Astrocyte of the cerebellum (primary cell): ENCODE results near the gene MBD2.
A peak's percentile ranks its signal among the peaks of the same experiment; 100 is the strongest.

Experiments
- DNase-seq: peaks from one replicate; pipeline ENCODE4 v3.0.0-alpha.2; 2011; ENCODE audit warnings: low read depth
- H3K4me3 ChIP-seq: 2 replicates; pipeline ENCODE4 v1.5.1; 2011; ENCODE audit warnings: mild to moderate bottlenecking, low read depth, low read length, moderate library complexity
- in situ Hi-C: cut with HindIII; loops from 2 replicates; pipeline ENCODE4 v1.10.0; 2017; ENCODE audit warnings: low sequenced_read_pairs
- TF ChIP-seq, protein P1 (sequence below): IDR thresholded peaks from 2 replicates; pipeline ENCODE4 v1.5.1; 2012; ENCODE audit warnings: low read length, low read depth, moderate library complexity, mild to moderate bottlenecking; ENCODE audit errors: missing control alignments

Gene MBD2, protein sequence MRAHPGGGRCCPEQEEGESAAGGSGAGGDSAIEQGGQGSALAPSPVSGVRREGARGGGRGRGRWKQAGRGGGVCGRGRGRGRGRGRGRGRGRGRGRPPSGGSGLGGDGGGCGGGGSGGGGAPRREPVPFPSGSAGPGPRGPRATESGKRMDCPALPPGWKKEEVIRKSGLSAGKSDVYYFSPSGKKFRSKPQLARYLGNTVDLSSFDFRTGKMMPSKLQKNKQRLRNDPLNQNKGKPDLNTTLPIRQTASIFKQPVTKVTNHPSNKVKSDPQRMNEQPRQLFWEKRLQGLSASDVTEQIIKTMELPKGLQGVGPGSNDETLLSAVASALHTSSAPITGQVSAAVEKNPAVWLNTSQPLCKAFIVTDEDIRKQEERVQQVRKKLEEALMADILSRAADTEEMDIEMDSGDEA

DNA sequence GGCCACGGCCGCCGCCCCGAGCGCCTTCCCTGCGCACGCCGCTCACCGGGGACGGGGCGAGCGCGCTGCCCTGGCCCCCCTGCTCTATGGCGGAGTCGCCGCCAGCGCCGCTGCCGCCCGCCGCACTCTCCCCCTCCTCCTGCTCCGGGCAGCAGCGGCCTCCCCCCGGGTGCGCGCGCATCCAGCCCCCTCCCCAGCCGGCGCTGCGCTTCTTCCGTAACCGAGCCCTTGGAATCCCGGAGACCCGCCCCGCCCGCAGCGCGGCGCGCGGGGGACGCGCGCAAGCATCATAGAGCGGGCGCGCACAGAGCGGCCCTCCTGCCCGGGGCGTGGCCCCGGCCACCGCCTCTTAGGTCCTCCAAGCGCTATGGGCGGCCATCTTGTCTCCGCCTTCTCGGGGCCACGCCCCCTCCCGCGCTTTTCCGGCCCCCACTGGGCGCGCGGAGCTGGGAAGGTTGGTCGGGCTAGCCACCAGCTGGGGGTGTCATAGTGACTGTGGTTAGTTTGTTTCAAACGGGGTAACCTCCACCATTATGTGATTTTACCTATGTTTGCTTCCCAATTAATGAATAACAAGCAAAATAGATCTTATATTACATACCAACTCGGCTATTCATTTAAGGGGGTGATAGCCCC lies at the start of gene MBD2:
TSS of gene MBD2 (minus strand) at position 291 of the 636 bp plus-strand sequence. CDS start at position 181, 110 bp downstream.
- in situ Hi-C loops, result no loop called here
- DNase-seq, result peak; percentile 90
- peak within 1 kb of the TSS; percentile 68 for H3K4me3 ChIP-seq
- TF ChIP-seq, protein P1, sequence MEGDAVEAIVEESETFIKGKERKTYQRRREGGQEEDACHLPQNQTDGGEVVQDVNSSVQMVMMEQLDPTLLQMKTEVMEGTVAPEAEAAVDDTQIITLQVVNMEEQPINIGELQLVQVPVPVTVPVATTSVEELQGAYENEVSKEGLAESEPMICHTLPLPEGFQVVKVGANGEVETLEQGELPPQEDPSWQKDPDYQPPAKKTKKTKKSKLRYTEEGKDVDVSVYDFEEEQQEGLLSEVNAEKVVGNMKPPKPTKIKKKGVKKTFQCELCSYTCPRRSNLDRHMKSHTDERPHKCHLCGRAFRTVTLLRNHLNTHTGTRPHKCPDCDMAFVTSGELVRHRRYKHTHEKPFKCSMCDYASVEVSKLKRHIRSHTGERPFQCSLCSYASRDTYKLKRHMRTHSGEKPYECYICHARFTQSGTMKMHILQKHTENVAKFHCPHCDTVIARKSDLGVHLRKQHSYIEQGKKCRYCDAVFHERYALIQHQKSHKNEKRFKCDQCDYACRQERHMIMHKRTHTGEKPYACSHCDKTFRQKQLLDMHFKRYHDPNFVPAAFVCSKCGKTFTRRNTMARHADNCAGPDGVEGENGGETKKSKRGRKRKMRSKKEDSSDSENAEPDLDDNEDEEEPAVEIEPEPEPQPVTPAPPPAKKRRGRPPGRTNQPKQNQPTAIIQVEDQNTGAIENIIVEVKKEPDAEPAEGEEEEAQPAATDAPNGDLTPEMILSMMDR, result no peak

DNA sequence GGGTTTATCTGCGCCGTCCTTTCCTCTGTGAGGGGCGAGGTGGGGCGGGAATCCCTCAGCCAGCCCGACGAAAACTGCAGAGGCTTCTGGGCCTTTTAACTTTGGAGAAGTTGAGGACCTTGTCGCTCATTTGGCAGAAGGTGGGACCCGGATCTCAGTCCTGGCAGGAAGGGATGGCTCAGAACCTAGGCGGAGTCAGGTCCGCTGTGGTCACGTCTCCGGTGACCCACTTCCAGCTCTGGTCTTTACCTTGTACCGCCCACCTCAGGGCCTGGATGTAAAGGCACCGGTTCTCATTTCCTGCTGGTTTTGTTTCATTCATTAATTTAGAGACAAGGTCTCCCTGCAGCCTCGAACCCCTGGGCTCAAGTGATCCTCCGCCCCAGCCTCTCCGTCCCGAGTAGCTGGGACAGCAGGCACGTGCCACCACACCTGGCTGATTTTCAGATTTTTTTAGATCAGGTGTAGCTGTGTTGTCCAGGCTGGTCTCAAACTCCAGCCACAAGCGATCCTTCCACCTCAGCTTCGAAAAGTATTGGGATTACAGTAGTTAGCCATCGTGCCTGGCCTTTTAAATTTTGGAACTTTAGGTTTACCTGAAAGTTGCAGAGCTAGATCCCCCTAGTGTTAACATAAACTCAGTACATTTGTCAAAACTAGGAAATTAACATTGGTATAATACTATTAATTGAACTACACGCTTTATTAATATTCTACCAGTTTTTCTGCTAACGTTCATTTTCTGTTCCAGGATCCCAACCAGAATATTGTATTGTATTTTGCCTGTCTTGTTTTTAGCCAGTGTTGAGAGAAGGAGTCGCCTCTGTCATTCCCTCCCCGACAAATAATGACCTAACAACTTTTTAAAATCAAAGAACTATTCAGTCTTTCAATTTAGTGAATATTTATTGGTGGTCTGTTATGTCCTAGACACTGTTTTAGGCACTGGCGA lies 45.7 kb upstream of the MBD2 start:
- DNase-seq, result no peak
- in situ Hi-C loops, result no loop called here
- peak overlapping the region; percentile 76 for H3K4me3 ChIP-seq
- TF ChIP-seq, protein P1, result peak; percentile 48

DNA sequence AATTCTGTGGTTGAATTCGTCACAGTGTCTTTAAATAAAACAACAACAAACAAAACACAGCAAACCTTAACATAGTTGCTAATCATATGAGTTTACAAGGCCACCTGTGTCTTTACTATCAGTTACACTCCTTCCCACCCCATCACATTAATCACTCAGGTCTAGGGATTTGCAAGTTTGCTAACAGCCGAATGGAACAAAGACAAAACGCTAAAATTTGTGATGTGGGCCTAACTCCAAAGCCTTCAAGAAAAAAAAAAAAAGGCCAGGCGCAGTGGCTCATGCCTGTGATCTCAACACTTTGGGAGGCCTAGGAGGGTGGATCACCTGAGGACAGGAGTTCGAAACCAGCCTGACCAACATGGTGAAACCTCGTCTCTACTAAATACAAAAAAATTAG lies 44.3 kb upstream of the MBD2 start:
- TF ChIP-seq, protein P1, result no peak
- H3K4me3 ChIP-seq, result peak overlapping the region; percentile 76
- no peak for DNase-seq
- in situ Hi-C loops, result no loop called here

DNA sequence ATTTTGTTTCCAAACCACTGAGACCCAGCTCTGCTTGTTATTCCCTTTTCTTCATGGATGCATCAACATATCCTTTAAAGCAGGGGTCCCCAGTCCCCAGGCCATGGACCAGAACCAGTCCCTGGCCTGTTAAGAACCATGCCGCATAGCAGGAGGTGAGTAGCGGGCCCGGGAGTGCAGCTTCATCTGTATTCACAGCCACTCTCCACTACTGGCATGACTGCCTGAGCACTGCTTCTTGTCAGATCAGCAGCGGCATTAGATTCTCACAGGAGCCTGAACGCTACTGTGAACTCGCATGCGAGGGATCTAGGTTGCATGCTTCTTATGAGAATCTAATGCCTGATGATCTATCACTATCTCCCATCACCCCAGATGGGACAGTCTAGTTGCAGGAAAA lies 43.2 kb upstream of the MBD2 start:
- in situ Hi-C loops, result no loop called here
- TF ChIP-seq, protein P1, result no peak
- no peak overlapping the region for H3K4me3 ChIP-seq
- no peak for DNase-seq

DNA sequence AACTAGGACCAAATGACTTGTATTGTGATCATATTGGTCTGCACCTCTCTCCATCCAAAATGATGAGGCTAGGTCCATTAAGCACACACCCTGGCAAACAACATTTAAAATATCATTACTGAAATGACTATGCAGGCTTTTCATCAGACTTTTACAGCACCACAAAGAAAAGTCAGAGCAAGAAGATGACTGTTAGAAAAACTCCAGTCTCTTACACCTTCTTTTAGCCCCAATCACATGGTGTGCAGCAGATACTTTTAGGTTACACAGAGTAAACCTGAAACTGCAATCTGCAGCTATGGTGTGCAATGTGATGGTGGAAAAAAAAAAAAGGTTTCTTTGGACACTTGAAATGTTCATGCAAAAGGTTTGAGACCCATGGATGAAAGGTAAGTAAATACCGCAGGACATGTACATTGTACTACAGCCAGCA lies 39.5 kb upstream of the MBD2 start:
- no peak for DNase-seq
- in situ Hi-C loops, result no loop called here
- H3K4me3 ChIP-seq, result no peak overlapping the region
- TF ChIP-seq, protein P1, result no peak

DNA sequence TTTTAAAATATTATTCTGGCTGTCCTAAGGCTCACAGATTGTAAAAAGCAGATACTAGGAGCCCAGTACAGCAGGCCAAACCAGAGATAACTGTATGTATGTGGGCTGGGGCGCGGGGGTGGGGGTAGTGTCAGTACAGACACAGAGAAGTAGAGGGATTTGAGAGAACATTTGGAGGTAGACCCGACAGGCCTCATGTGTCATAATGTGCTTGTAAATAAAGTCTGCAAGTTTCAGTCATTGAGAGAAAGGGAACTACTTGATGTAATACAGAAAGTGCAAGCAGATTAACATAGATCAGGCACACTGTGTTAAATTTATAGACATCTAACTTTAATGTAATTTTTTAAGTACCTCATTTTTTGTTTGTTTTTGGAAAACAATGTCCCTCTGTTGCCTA lies 37.4 kb upstream of the MBD2 start:
- TF ChIP-seq, protein P1, result no peak
- in situ Hi-C loops, result no loop called here
- H3K4me3 ChIP-seq, result no peak overlapping the region
- no peak for DNase-seq
